Right ventricle myocardium inferior (tissue), 1 donor: ENCODE data around the gene MBD4. TPM values are rescaled to one million over a fixed set of nuclear protein-coding genes. Genes with fewer than 3 reads are reported as not detected.
"Not testable (repeated sequence)": the region's sequence is repeated elsewhere in the genome, so short reads cannot be mapped to it uniquely, and the experiment has no call there.

Experiments
- ATAC-seq: fragments of 200-7000 bp; cut with Tn5 transposase; one replicate; pipeline ENCODE4 v1.9.1; 2020; ENCODE audit warnings: mild to moderate bottlenecking, moderate library complexity
- DNase-seq: peaks from one replicate; pipeline ENCODE4 v3.0.0; 2021; ENCODE audit errors: missing footprints
- intact Hi-C: fragments of 100-400 bp; cut with DNase I; formaldehyde crosslinking; loops from one replicate; pipeline ENCODE4 v1.11.0; 2022
- total RNA-seq: library from RNA; stranded (reverse); fragmentation: NEBNext Ultra II Directional; extraction: Animal tissue kit (Norgen Biotek cat#: 25700); gene quantifications from one replicate; pipeline ENCODE4 v1.2.1, GENCODE V29; 2021
- donor health status: DM: no; HTN: yes; CAD: no; lungs with severe emphysema.

MBD4 gene
- total RNA-seq, 1 donor from 2014 or later: 20.2 TPM

GRCh38 chr3:129418041-129418973 is 21.4 kb downstream of the MBD4 start:
- DNase-seq (no peak), ATAC-seq (no peak)
- intact Hi-C loops: no loop called here

GRCh38 chr3:129417326-129417725 is 22.4 kb downstream of the MBD4 start:
- ATAC-seq: peak; percentile 63
- DNase-seq: no peak
- intact Hi-C loops: no loop called here

- no peak for DNase-seq
- no peak for ATAC-seq
- intact Hi-C loops: no loop called here
These were observed 23.3 kb downstream of the MBD4 start for GRCh38 chr3:129416415-129416814.

GRCh38 chr3:129415830-129416229 is 23.9 kb downstream of the MBD4 start:
- ATAC-seq (no peak), DNase-seq (no peak)
- intact Hi-C loops: no loop called here

GRCh38 chr3:129415378-129415777 is 24.4 kb downstream of the MBD4 start:
- intact Hi-C loops: no loop called here
- DNase-seq (no peak), ATAC-seq (no peak)

GRCh38 chr3:129413687-129414506 is 25.9 kb downstream of the MBD4 start:
- DNase-seq (no peak), ATAC-seq (no peak)
- intact Hi-C loops: no loop called here

- intact Hi-C loops, ATAC-seq, DNase-seq: not testable (repeated sequence)
These were observed 26.5 kb downstream of the MBD4 start for GRCh38 chr3:129413238-129413637.

- no peak for DNase-seq
- intact Hi-C loops: no loop called here
- no peak for ATAC-seq
These were observed 27.1 kb downstream of the MBD4 start for GRCh38 chr3:129412542-129413198.

- ATAC-seq (no peak), DNase-seq (no peak)
- intact Hi-C loops: no loop called here
These were observed 28.8 kb downstream of the MBD4 start for GRCh38 chr3:129410971-129411370.

- ATAC-seq (no peak), DNase-seq (no peak)
- intact Hi-C loops: no loop called here
These were observed 30.2 kb downstream of the MBD4 start for GRCh38 chr3:129409541-129409940.

GRCh38 chr3:129404610-129405009 is 35.1 kb downstream of the MBD4 start:
- ATAC-seq: no peak
- DNase-seq: no peak
- intact Hi-C loops: no loop called here

- intact Hi-C loops: no loop called here
- ATAC-seq (no peak), DNase-seq (no peak)
These were observed 35.6 kb downstream of the MBD4 start for GRCh38 chr3:129404130-129404529.

GRCh38 chr3:129403450-129403849 is 36.3 kb downstream of the MBD4 start:
- intact Hi-C loops: no loop called here
- ATAC-seq: no peak
- DNase-seq: no peak

GRCh38 chr3:129402616-129403015 is 37.1 kb downstream of the MBD4 start:
- intact Hi-C loops: no loop called here
- DNase-seq: no peak
- no peak for ATAC-seq

- DNase-seq (no peak), ATAC-seq (no peak)
- intact Hi-C loops: no loop called here
These were observed 37.5 kb downstream of the MBD4 start for GRCh38 chr3:129402210-129402609.

GRCh38 chr3:129399895-129400357 is 39.8 kb downstream of the MBD4 start:
- ATAC-seq (peak; percentile 10), DNase-seq (no peak)
- intact Hi-C loops: no loop called here

- DNase-seq: peak; percentile 78
- intact Hi-C loops: no loop called here
- ATAC-seq: peak; percentile 92
These were observed 40.4 kb downstream of the MBD4 start for GRCh38 chr3:129399145-129399894.

GRCh38 chr3:129398803-129399144 is 41.0 kb downstream of the MBD4 start:
- DNase-seq: no peak
- ATAC-seq: no peak
- intact Hi-C loops: no loop called here
